DND-41 (cell line): Measurements from ENCODE around the gene GOPC.

ENCODE experiments used
- ATAC-seq: fragments of 200-7000 bp; cut with Tn5 transposase; 3 replicates; pipeline ENCODE4 v1.9.1; 2021; ENCODE audit warnings: low read depth; ENCODE audit not compliant: insufficient read depth
- DNase-seq: peaks from one replicate; pipeline ENCODE4 v3.0.0-alpha.2; 2020
- H2AFZ ChIP-seq: 2 replicates; pipeline ENCODE4 v1.6.0; 2012; ENCODE audit warnings: low read depth, low read length
- H3K27ac ChIP-seq: 2 replicates; pipeline ENCODE4 v1.5.1; 2012; ENCODE audit warnings: low read length, inconsistent platforms
- H3K27me3 ChIP-seq: fragments of 200-600 bp; sonication (generic); 2 replicates; pipeline ENCODE4 v1.6.0; 2012; ENCODE audit warnings: low read length, mild to moderate bottlenecking, inconsistent platforms; ENCODE audit not compliant: insufficient read depth, poor library complexity
- H3K36me3 ChIP-seq: 2 replicates; pipeline ENCODE4 v1.5.1; 2012; ENCODE audit warnings: low read length, inconsistent platforms; ENCODE audit not compliant: insufficient read depth
- H3K4me1 ChIP-seq: 2 replicates; pipeline ENCODE4 v1.5.1; 2012; ENCODE audit warnings: mild to moderate bottlenecking, low read length; ENCODE audit not compliant: insufficient read depth
- H3K4me2 ChIP-seq: 2 replicates; pipeline ENCODE4 v1.6.0; 2012; ENCODE audit warnings: mild to moderate bottlenecking, moderate library complexity, low read length, inconsistent platforms; ENCODE audit not compliant: insufficient read depth
- H3K4me3 ChIP-seq, 2 experiments: fragments of 200-600 bp in 1 of 2; shearing (Covaris generic) in 1 of 2; 2 replicates each; pipeline ENCODE4 v1.5.1; 2012 to 2016; ENCODE audit warnings: inconsistent platforms in 2 of 2, low read length in 2 of 2, mild to moderate bottlenecking in 2 of 2, low read depth in 1 of 2, moderate library complexity in 1 of 2
- H3K79me2 ChIP-seq: 2 replicates; pipeline ENCODE4 v1.6.0; 2012; ENCODE audit warnings: low read length, inconsistent platforms; ENCODE audit not compliant: insufficient read depth
- H3K9ac ChIP-seq: 2 replicates; pipeline ENCODE4 v1.6.0; 2012; ENCODE audit warnings: low read depth, mild to moderate bottlenecking, inconsistent platforms, low read length, moderate library complexity
- H3K9me3 ChIP-seq: 2 replicates; pipeline ENCODE4 v1.5.1; 2012; ENCODE audit warnings: low read length, moderate library complexity, mild to moderate bottlenecking, inconsistent platforms; ENCODE audit not compliant: insufficient read depth, severe bottlenecking
- H4K20me1 ChIP-seq: 2 replicates; pipeline ENCODE4 v1.6.0; 2012; ENCODE audit warnings: low read length; ENCODE audit not compliant: insufficient read depth
- EZH2 ChIP-seq: IDR thresholded peaks from 3 replicates; pipeline ENCODE4 v1.6.1; 2012; ENCODE audit warnings: borderline replicate concordance, low read depth, mild to moderate bottlenecking, moderate library complexity, low read length, inconsistent platforms; ENCODE audit not compliant: severe bottlenecking
- TF ChIP-seq, protein P1 (sequence below): IDR thresholded peaks from 2 replicates; pipeline ENCODE4 v1.5.1; 2012; ENCODE audit warnings: borderline replicate concordance, low read length, moderate library complexity, mild to moderate bottlenecking; ENCODE audit not compliant: poor library complexity, severe bottlenecking; ENCODE audit errors: extremely low read depth

GOPC gene

DNA sequence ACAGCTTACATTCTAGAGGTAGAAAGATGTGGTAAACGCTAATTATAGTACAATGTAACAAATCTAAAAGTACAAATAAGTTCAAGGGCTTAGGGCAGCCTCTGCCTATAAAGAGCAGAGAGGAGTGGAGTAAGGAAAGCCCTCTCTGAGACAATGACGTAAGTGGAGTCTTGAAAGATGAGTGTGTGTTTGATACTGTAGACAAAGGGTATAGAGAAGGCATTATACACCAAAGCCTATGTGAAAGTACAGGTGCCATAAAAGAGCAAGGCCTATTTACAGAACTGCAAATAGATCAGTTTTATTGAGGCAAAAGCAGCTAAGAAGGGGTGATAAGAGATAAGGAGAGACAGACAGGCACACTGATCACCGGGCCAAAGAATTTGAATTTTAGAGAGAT is 10.9 kb downstream of the GOPC start:
- ATAC-seq (no peak), DNase-seq (no peak)
- Histone ChIP-seq H3K4me3 (no peak overlapping the region), H2AFZ (no peak overlapping the region), H3K4me2 (no peak overlapping the region), H3K27ac (no peak overlapping the region), H3K9ac (no peak overlapping the region), H3K79me2 (peaks cover 93% of the 10 kb centered on the region), H3K9me3 (no peaks in the 10 kb centered on the region), H3K4me1 (no peaks in the 10 kb centered on the region), H4K20me1 (peaks cover 32% of the 10 kb centered on the region; the same call in 1 of the 2 replicates), H3K36me3 (peaks cover 29% of the 10 kb centered on the region), H3K27me3 (no peaks in the 10 kb centered on the region)
- TF ChIP-seq, protein P1, sequence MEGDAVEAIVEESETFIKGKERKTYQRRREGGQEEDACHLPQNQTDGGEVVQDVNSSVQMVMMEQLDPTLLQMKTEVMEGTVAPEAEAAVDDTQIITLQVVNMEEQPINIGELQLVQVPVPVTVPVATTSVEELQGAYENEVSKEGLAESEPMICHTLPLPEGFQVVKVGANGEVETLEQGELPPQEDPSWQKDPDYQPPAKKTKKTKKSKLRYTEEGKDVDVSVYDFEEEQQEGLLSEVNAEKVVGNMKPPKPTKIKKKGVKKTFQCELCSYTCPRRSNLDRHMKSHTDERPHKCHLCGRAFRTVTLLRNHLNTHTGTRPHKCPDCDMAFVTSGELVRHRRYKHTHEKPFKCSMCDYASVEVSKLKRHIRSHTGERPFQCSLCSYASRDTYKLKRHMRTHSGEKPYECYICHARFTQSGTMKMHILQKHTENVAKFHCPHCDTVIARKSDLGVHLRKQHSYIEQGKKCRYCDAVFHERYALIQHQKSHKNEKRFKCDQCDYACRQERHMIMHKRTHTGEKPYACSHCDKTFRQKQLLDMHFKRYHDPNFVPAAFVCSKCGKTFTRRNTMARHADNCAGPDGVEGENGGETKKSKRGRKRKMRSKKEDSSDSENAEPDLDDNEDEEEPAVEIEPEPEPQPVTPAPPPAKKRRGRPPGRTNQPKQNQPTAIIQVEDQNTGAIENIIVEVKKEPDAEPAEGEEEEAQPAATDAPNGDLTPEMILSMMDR = no peak
- no peak for TF ChIP-seq EZH2

DNA sequence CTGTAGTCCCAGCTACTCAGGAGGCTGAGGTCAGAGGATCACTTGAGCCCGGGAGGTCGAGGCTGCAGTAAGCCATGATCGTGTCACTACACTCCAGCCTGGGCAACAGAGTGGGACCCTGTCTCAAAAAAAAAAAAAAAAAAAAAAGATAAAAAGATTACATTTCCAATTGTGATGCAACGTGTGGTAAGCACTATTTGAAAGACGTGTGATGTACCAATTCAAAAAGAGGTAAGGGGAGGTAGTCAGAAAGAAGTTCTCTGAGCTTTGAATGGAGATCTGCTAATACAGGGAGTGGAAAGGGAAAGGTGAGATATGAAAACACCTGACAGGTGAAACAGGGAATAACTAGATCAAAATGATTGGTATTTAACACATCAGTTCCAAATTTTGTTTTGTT is 11.9 kb downstream of the GOPC start:
- no peak overlapping the region for H3K4me3 ChIP-seq
- H3K27ac ChIP-seq = no peak overlapping the region
- peaks cover 34% of the 10 kb centered on the region; the same call in 1 of the 2 replicates for H4K20me1 ChIP-seq
- H3K36me3 ChIP-seq = peaks cover 29% of the 10 kb centered on the region
- H3K9ac ChIP-seq = no peak overlapping the region
- no peak for TF ChIP-seq EZH2
- DNase-seq = no peak
- no peaks in the 10 kb centered on the region for H3K4me1 ChIP-seq
- no peaks in the 10 kb centered on the region for H3K9me3 ChIP-seq
- no peak for ATAC-seq
- no peaks in the 10 kb centered on the region for H3K27me3 ChIP-seq
- H2AFZ ChIP-seq = no peak overlapping the region
- H3K4me2 ChIP-seq = no peak overlapping the region
- H3K79me2 ChIP-seq = peaks cover 91% of the 10 kb centered on the region

DNA sequence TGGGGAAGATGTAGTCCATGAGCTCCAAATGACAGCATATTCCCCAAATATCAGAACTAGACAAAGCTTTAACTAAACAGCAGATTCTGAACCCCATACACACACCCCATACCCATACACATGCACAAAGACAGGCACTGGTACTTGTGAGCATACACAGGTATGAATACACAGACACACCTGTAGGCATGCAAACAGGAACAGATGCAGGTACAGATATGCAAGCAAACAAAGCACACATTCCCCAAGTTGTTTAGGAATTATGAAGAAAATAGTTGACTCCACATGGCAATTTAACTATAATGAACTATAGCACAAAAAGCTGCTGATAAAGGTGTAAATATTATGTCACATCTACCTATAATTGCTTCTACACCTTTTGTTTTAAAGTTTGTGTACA is 16.7 kb downstream of the GOPC start:
- Histone ChIP-seq H4K20me1 (peaks cover 32% of the 10 kb centered on the region; the same call in 1 of the 2 replicates), H3K4me2 (no peak overlapping the region), H3K27me3 (no peaks in the 10 kb centered on the region), H3K9me3 (peaks cover 4% of the 10 kb centered on the region), H3K36me3 (peaks cover 41% of the 10 kb centered on the region), H3K9ac (no peak overlapping the region), H3K4me3 (no peak overlapping the region), H3K27ac (no peak overlapping the region), H3K4me1 (no peaks in the 10 kb centered on the region), H2AFZ (no peak overlapping the region), H3K79me2 (peaks cover 84% of the 10 kb centered on the region)
- no peak for ATAC-seq
- no peak for DNase-seq
- no peak for TF ChIP-seq EZH2
- TF ChIP-seq, protein P1 = no peak

DNA sequence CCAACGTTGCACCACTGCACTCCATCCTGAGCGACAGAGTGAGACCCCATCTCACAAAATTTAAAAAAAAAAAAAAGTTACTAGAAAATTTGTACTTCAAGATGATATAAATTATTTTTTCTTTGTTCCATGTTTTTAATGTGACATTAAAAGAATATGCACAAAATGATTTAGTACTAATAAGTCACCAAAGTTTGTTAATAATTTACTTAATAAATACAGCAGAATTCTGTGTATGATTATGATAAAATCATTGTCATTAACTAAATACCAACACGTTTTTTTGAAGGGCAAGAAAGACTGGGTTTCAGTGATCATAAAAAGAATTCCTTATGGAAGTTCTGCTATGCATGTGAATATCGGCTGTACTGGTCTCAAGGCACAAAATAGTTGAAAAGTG is 28.1 kb downstream of the GOPC start:
- ATAC-seq (no peak), DNase-seq (no peak)
- Histone ChIP-seq H3K9me3 (no peaks in the 10 kb centered on the region), H3K36me3 (peaks cover 67% of the 10 kb centered on the region), H2AFZ (no peak overlapping the region), H3K27me3 (no peaks in the 10 kb centered on the region), H3K9ac (no peak overlapping the region), H3K79me2 (peaks cover 2% of the 10 kb centered on the region), H3K4me1 (no peaks in the 10 kb centered on the region), H3K4me3 (no peak overlapping the region), H4K20me1 (no peaks in the 10 kb centered on the region; the same call in 1 of the 2 replicates), H3K27ac (no peak overlapping the region), H3K4me2 (no peak overlapping the region)
- TF ChIP-seq, protein P1 = no peak
- TF ChIP-seq EZH2 = no peak
